K562 (cell line): ENCODE data around the gene UBE2D3. TPM values are rescaled to one million over a fixed set of nuclear protein-coding genes. Genes with fewer than 3 reads are reported as not detected.

Source experiments
- ARID4B ChIP-seq: sonication (generic); formaldehyde crosslinking; IDR thresholded peaks from 2 replicates; pipeline ENCODE4 v1.8.0; 2022; ENCODE audit warnings: mild to moderate bottlenecking, missing genetic modification reagents
- BRD4 ChIP-seq: fragments of 200-600 bp; sonication (generic); IDR thresholded peaks from 2 replicates; pipeline ENCODE4 v1.6.1; 2017; ENCODE audit warnings: inconsistent platforms
- EP400 ChIP-seq: fragments of 450-650 bp; IDR thresholded peaks from 2 replicates; pipeline ENCODE4 v1.6.1; 2017; ENCODE audit warnings: antibody characterized with exemption, mild to moderate bottlenecking, moderate library complexity
- FOXA3 ChIP-seq, 2 experiments: fragments of 450-650 bp in 1 of 2; sonication (generic) in 1 of 2; formaldehyde crosslinking; IDR thresholded peaks in 1 of 2; conservative IDR thresholded peaks in 1 of 2; 2 replicates each; pipeline versions ENCODE4 v1.4.0 to v1.8.0; 2020 to 2022; ENCODE audit warnings: mild to moderate bottlenecking in 2 of 2, missing genetic modification reagents in 1 of 2
- FOXJ3 ChIP-seq: sonication (generic); formaldehyde crosslinking; IDR thresholded peaks from 2 replicates; pipeline ENCODE4 v1.4.0; 2020; ENCODE audit warnings: mild to moderate bottlenecking, missing genetic modification reagents
- KLF13 ChIP-seq: fragments of 450-650 bp; IDR thresholded peaks from 2 replicates; pipeline ENCODE4 v1.6.1; 2016; ENCODE audit warnings: missing genetic modification characterization, low read depth, mild to moderate bottlenecking, missing compliant biosample characterization, moderate library complexity, borderline replicate concordance
- MAFK ChIP-seq: IDR thresholded peaks from 2 replicates; pipeline ENCODE4 v1.6.1; 2011; ENCODE audit warnings: low read length, improper control_type of control experiment
- MCM3 ChIP-seq: fragments of 450-650 bp; IDR thresholded peaks from 2 replicates; pipeline ENCODE4 v1.6.1; 2016
- MTA2 ChIP-seq: fragments of 450-650 bp; IDR thresholded peaks from 2 replicates; pipeline ENCODE4 v1.6.1; 2016; ENCODE audit warnings: low read depth
- NFE2 ChIP-seq: IDR thresholded peaks from 2 replicates; pipeline ENCODE4 v1.6.1; 2014; ENCODE audit warnings: antibody characterized with exemption, low read depth
- PHF20 ChIP-seq: fragments of 450-650 bp; IDR thresholded peaks from 2 replicates; pipeline ENCODE4 v1.6.1; 2018; ENCODE audit not compliant: partially characterized antibody
- POLR2AphosphoS2 ChIP-seq: IDR thresholded peaks from 2 replicates; pipeline ENCODE4 v1.6.1; 2012; ENCODE audit warnings: low read length, improper control_type of control experiment
- RNF219 ChIP-seq: fragments of 250-450 bp; sonication (Bioruptor Pico); IDR thresholded peaks from 2 replicates; pipeline ENCODE4 v1.5.0; 2022; ENCODE audit warnings: mild to moderate bottlenecking
- ZFP91 ChIP-seq: sonication (generic); formaldehyde crosslinking; IDR thresholded peaks from 2 replicates; pipeline ENCODE4 v1.8.0; 2022; ENCODE audit warnings: mild to moderate bottlenecking, missing genetic modification reagents
- ZFPM2 ChIP-seq: fragments of 250-450 bp; sonication (Bioruptor Pico); IDR thresholded peaks from 2 replicates; pipeline ENCODE4 v1.5.1; 2022; ENCODE audit warnings: mild to moderate bottlenecking
- ZNF124 ChIP-seq: sonication (generic); formaldehyde crosslinking; IDR thresholded peaks from 2 replicates; pipeline ENCODE4 v1.8.1; 2022; ENCODE audit warnings: missing genetic modification reagents
- ZNF239 ChIP-seq: fragments of 250-450 bp; sonication (Bioruptor Pico); IDR thresholded peaks from 2 replicates; pipeline ENCODE4 v1.4.0; 2020; ENCODE audit warnings: mild to moderate bottlenecking
- ZNF384 ChIP-seq: IDR thresholded peaks from 2 replicates; pipeline ENCODE4 v1.6.1; 2012; ENCODE audit warnings: low read depth, low read length, improper control_type of control experiment
- ZNF740 ChIP-seq, 3 experiments: fragments of 200-800 bp in 1 of 3; sonication (Bioruptor generic) in 1 of 3; sonication (generic) in 1 of 3; formaldehyde crosslinking in 1 of 3; IDR thresholded peaks; 2 replicates each; pipeline versions ENCODE4 v1.6.1 to v1.8.0; 2016 to 2022; ENCODE audit warnings: mild to moderate bottlenecking in 2 of 3, missing compliant biosample characterization in 2 of 3, missing genetic modification characterization in 2 of 3, missing genetic modification reagents in 1 of 3
- polyA plus RNA-seq, 8 experiments: library from polyadenylated mRNA; depleted of rRNA in 4 of 8; stranded (reverse) in 5 of 8; unstranded in 3 of 8; fragments of >200 nt; fragmentation: Nextera tagmentation in 2 of 8; fragmentation: Illumina TruSeq in 1 of 8; extraction: Ambion mirVana in 2 of 8; extraction: Trizol in 1 of 8; gene quantifications; 2 replicates each; pipeline versions ENCODE4 v1.2.1 to v1.2.3, GENCODE V29; 2011 to 2014; ENCODE audit warnings: inconsistent platforms in 1 of 8, missing spikeins in 1 of 8
- total RNA-seq, 7 experiments: library from RNA; depleted of rRNA in 6 of 7; stranded (reverse); fragments of >200 nt in 6 of 7; fragmentation: Illumina TruSeq in 2 of 7; extraction: Trizol in 2 of 7; gene quantifications; 2 replicates each; pipeline versions ENCODE4 v1.2.1 to v1.2.3, GENCODE V29; 2011 to 2021; ENCODE audit warnings: low replicate concordance in 1 of 7

The UBE2D3 gene
- total and polyA plus RNA-seq, 9 of the 15 experiments (the other 6 are each of a cell fraction or from before 2014, with no cell fraction given), result 191 to 618 (median 292) TPM

GRCh38 chr4:102868781-102869568 is 41.6 kb upstream of the UBE2D3 start, which contains the start of gene CISD2 (continued):
- TF ChIP-seq ZNF740 (CRISPR knock-in tag; IDR thresholded peaks at IDR 0.05), result peak; percentile 30; the same call in 1 of the 2 replicates
- TF ChIP-seq ZNF740 (tag; IDR thresholded peaks at IDR 0.05), result no peak
- TF ChIP-seq KLF13 (tag), result peak; percentile 31; the same call in 1 of the 2 replicates
- no peak; the same call in 1 of the 2 replicates for TF ChIP-seq NFE2
- TF ChIP-seq FOXA3 (CRISPR knock-in tag; conservative IDR thresholded peaks at IDR 0.05 in 1 of 2, IDR thresholded peaks at IDR 0.05 in 1 of 2), result peak in 1 of 2 experiments; percentile 83; a peak in 3 of 4 replicates
- TF ChIP-seq MAFK, result 0 out of 2 replicates have a peak, but pooled peaks have one; percentile 10
- TF ChIP-seq ARID4B (CRISPR knock-in tag), result peak; percentile 93
- 0 out of 2 replicates have a peak, but pooled peaks have one; percentile 32 for TF ChIP-seq BRD4
- peak; percentile 61; the same call in 1 of the 2 replicates for TF ChIP-seq ZFP91 (CRISPR knock-in tag)
- no peak for TF ChIP-seq MCM3
- no peak for TF ChIP-seq ZNF239 (CRISPR knock-in tag)
- peak; percentile 35; the same call in 1 of the 2 replicates for TF ChIP-seq POLR2AphosphoS2
- no peak for TF ChIP-seq ZNF384
- no peak for TF ChIP-seq FOXJ3 (CRISPR knock-in tag)
- TF ChIP-seq MTA2, result no peak
- TF ChIP-seq ZNF124 (CRISPR knock-in tag), result no peak
- no peak for TF ChIP-seq RNF219 (CRISPR knock-in tag)
- peak; percentile 92 for TF ChIP-seq EP400
- TF ChIP-seq PHF20, result peak; percentile 57
- no peak for TF ChIP-seq ZFPM2 (CRISPR knock-in tag)
